Measurements from ENCODE around the gene TXNL1.

TXNL1 gene

DNA sequence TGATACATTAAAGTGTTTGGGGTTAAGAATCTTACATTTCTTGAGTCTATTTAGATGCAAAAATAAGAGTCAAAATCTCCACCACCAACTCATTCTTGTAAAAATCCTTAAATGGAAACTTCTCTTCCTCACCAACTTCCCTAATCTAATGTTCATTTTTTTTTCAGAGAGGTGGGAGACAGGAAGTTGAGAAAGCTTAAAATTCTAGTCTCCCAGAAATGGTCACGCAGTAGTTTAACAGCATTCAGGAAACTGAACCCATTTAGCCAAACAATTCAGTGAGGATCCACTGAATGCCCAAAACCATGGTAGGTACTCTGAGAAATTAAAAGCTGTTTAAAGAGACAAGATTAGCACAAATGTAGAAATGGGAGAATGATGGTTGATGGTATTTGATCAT, 69.0 kb downstream of the TXNL1 start:
- DNase-seq (ENCODE audit: low read depth): no peak

DNA sequence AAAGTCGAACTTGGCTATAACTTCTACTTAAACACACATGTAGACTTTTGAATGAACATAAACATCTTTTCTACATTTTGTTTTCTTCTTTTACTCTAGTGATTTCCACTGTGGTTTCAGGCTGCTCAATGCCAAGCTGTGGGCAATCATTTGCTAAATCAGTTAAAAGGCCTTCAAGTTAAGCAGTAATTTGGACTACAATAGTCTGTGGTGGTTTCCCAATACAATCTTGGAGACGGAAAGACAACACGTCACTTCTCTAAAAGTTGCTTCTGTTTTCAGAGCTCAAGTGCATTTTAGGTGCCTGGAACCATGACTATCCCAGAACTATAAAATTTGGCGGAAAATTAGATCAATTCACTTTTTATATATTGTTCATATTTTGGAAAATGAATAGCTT, 69.4 kb downstream of the TXNL1 start:
- DNase-seq (ENCODE audit: low read depth): no peak

DNA sequence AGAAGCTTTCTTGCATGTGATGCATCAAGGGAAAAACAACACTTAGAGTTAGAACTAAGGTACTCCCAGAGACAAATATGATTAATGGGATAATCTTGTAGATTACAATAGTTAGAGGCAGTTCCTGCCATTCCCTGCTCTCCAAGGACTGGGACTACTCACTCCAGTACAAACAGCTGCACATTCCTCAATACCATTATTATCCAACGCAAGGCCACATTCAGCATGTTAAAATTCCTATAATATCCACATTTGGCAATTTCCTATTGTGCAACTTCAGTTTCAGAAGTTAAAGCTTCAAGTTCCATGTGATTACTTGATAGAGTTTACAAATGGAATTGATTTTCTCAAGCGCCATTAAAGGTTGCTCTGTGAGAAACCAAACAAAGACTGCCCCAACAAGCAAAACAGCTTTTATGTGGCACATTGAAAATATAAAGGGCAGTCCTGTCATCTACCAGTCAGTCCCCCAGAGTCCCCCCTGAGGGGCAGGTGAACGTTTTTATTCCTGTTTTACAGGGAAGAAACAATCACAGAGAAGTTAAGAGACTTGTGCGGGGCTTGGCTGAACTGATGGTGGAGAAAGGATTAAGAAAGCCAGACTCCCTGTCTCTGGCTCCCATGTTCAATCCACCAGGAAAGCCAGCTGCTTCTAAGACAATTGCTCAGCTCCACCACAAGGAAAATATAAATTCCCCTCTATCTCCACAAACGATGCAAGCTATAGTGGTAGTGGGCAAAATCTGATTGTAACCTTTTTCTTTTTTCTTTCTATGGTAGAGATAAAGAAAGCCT, 72.6 kb downstream of the TXNL1 start:
- DNase-seq (ENCODE audit: low read depth): peak; percentile 26

DNA sequence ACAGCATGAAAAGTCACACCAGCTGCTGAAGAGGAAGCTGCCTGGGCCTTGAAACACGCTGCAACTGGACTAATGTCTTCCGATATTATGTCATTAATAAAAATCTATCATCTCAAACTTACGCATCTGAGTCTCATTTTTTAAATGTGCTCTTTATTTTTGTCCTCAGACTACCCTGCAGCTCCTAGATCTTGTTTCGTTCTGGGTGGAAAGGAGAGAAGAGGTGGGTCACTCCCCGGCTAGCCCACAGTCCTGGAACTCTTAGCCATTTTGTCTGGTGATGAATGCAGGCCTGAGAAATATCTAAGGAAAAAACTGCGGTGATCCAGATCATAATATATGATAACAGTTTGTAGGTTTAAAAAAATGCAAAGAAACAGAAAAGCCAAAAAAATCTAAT, 73.3 kb downstream of the TXNL1 start:
- no peak for DNase-seq (ENCODE audit: low read depth)

DNA sequence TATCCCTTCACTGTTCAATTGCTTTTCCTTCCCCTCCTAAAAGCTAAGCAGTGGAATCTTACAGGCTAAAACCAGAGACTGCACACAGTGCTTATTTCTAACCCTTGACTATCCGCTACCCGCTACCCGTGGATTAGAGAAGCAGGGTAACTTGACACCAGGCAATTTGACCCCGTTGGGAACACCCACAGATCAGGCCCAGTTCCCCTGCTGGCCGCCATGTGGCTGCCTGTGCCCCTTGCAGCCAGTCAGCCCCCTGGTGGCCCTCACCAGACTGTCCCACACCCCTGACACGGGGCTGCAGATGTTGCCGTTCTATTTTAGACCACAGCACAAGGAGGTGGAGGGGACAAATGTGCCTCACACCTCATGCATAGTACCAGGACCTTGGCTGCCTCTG, 74.8 kb downstream of the TXNL1 start:
- DNase-seq (ENCODE audit: low read depth): peak; percentile 8

DNA sequence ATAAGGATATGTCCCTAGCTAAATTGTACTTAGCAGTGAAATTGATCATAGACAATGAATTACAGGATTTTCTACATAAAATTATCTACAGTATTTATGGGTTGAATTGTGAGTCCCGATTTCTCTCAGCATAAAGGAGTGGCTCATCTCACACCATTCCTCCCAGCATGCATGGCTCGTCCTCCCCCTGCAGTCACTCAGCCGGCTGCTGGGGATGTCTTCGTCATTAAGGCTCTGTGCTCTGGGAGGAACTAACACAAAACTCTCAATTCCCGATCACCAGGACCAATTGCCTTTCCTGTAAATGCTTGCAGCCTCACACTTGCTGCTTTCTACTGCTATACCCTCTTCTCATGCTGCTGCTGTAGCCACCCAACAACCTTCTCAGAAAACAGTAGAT, 75.9 kb downstream of the TXNL1 start:
- DNase-seq (ENCODE audit: low read depth): no peak

DNA sequence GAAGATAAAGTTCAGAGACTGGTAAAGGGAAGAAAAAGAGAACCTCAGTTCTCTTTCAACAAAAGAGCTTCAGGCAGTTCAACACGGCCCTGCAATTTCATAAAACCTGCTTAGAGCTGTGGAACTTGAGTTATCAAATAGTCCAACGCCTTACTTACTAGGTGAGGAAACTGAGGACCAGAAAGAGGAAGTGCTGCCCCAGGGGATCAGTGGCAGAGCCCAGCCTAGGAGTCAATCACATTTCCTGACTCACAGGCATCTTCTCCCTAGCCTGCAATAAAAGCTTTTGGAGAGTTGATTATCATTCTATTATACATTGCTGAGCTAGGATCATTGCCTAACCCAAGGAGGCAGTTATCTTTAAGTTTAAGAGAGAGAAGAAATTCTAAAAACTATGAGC, 77.4 kb downstream of the TXNL1 start:
- DNase-seq (ENCODE audit: low read depth): no peak

DNA sequence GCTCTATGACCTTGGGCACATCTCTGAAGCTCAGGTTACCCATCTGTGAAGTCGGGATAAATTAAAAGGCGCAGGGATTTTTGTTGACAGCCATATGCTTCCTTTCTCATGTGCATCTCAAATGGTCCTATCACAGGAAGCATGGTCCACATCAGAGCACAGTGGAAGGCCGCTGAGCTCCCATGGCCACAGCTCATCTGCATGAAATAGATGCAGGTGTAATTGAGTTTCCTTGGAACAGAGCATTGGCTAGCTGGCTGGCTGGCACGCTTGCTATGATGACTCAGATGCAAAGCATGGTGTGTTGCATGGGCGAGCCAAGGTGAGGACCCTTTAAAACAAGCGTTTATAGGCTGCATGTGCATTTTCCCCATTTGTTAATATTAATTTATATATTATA, 79.3 kb downstream of the TXNL1 start:
- DNase-seq (ENCODE audit: low read depth): no peak

DNA sequence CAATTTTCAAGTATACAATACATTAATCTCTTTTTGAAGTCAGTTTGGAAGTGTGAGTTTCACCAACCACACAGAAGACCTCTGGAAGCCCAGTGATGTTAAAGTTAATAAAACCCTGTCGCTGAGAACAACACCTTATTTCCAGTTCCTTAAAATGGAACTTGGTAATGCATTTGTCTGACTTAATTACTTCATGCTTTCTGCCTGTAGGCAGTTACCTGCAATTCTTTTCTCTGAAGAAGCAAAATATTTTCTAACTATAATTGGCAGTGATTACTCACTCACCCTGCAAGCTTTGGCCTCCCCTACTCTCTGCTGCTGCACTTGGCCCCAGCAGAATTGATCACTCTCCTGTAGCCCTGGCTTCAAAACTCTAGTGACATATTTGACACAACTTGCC, 81.5 kb downstream of the TXNL1 start:
- DNase-seq (ENCODE audit: low read depth): no peak

DNA sequence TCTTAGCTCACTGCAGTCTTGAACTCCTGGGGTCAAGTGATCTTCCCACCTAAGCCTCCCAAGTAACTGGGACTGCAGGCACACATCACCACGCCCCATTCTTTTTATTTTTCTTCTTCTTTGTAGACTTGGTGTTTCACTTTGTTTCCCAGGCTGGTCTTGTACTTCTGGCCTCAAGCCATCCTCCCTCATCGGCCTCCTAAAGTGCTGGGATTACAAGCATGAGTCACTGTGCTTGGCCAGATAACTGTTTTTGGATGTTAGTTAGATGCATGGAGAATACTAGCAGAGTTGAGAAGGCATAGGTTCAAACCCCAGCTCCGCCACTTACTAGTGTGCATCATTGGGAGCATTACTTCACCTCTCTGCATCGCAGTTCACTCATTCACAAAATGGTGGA, 88.3 kb downstream of the TXNL1 start:
- DNase-seq (ENCODE audit: low read depth): no peak
